Muscle of leg (tissue), 11 donors: ENCODE results near the gene DPM2. TPM values are rescaled to one million over a fixed set of nuclear protein-coding genes. Genes with fewer than 3 reads are reported as not detected.
A peak's percentile ranks its signal among the peaks of the same experiment; 100 is the strongest.

Source experiments
- DNase-seq: peaks from one replicate; pipeline ENCODE4 v3.0.0; 2013
- H3K27ac ChIP-seq: one replicate; pipeline ENCODE4 v1.5.1; 2013; ENCODE audit warnings: mild to moderate bottlenecking, low read length, control low read depth
- H3K27me3 ChIP-seq: one replicate; pipeline ENCODE4 v1.6.1; 2013; ENCODE audit warnings: low read length; ENCODE audit not compliant: control insufficient read depth, insufficient read depth
- H3K36me3 ChIP-seq: one replicate; pipeline ENCODE4 v1.6.1; 2013; ENCODE audit warnings: low read length; ENCODE audit not compliant: control insufficient read depth, insufficient read depth
- H3K4me1 ChIP-seq: one replicate; pipeline ENCODE4 v1.6.1; 2013; ENCODE audit warnings: low read length; ENCODE audit not compliant: control insufficient read depth, insufficient read depth
- H3K4me3 ChIP-seq: one replicate; pipeline ENCODE4 v1.5.1; 2013; ENCODE audit warnings: low read length, control low read depth
- H3K9me3 ChIP-seq: replicated peaks from 2 replicates; pipeline ENCODE4 v1.6.1; 2013; ENCODE audit warnings: low read depth, low read length; ENCODE audit not compliant: control insufficient read depth
- WGBS: methylation state at CpG from one replicate; pipeline ENCODE4 v1.1.5; 2013; ENCODE audit warnings: missing lambda C conversion rate; ENCODE audit not compliant: insufficient coverage; 5-methylcytosine and 5-hydroxymethylcytosine counted together
- polyA plus RNA-seq, 8 donors: library from polyadenylated mRNA; unstranded; fragments of 120-200 nt; gene quantifications; one replicate each; pipeline versions ENCODE4 v1.2.1 to v1.2.3, GENCODE V29; 2013; ENCODE audit warnings: inconsistent platforms in 1 of 8, low replicate concordance in 1 of 8; ENCODE audit not compliant: insufficient read length in 8 of 8, insufficient read depth in 1 of 8
- total RNA-seq: library from RNA; stranded (reverse); fragments of 120-200 nt; gene quantifications from one replicate; pipeline ENCODE4 v1.2.4, GENCODE V29; 2013

The DPM2 gene
- total and polyA plus RNA-seq, 9 donors: 16.7 to 26.8 (median 23.5) TPM

- H3K9me3 ChIP-seq: no peaks in the 10 kb centered on the region
- H3K36me3 ChIP-seq: peaks cover 6% of the 10 kb centered on the region
- H3K27ac ChIP-seq: peak overlapping the region; percentile 25
- no peaks in the 10 kb centered on the region for H3K27me3 ChIP-seq
- DNase-seq: peak; percentile 18
- no peak overlapping the region for H3K4me3 ChIP-seq
- 52% methylated on average over 12 of the region's 12 CpGs for WGBS
- peaks cover 99% of the 10 kb centered on the region for H3K4me1 ChIP-seq
Measured at GRCh38 chr9:127974001-127974768, 36.5 kb upstream of the DPM2 start.

GRCh38 chr9:127973169-127974000, 35.7 kb upstream of the DPM2 start:
- 60% methylated on average over 17 of the region's 17 CpGs for WGBS
- H3K27ac ChIP-seq: peak overlapping the region; percentile 25
- DNase-seq: peak; percentile 7
- no peaks in the 10 kb centered on the region for H3K9me3 ChIP-seq
- H3K36me3 ChIP-seq: peaks cover 6% of the 10 kb centered on the region
- H3K4me3 ChIP-seq: no peak overlapping the region
- H3K27me3 ChIP-seq: no peaks in the 10 kb centered on the region
- peaks cover 99% of the 10 kb centered on the region for H3K4me1 ChIP-seq

DNA sequence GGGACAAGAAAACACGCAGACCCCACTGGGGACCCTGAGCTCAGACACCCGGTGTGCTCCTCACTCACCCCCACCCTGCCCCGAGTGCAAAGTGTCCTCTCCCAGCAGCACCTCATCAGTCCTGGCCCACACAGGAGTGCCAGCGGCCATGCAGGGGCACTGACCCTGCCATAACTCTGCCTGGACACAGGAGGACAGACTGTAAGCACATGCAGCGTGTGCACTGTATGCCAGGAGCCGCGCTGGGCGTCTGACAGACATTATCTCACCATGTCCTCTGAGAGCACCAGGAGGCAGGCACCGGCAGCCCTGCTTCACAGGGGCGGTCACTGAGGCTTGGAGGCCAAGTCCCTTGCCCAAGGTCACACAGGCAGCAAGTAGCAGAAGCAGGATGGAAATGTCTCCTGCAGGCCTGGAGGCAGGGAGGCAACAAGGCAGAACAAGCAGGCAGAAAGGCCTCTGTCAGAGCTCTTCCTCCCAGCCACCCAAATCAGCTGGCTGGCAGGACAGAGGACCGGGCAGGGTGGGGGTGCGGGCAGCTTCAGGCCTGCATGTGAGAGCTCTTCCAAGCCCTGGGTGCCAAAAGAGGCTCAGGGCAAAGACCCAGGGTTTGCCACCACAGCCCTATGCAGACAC, 34.7 kb upstream of the DPM2 start:
- peak; percentile 23 for DNase-seq
- WGBS: 56% methylated on average over 9 of the region's 12 CpGs
- Histone ChIP-seq H3K9me3 (no peaks in the 10 kb centered on the region), H3K36me3 (peaks cover 5% of the 10 kb centered on the region), H3K4me1 (peaks cover 97% of the 10 kb centered on the region), H3K27ac (no peak overlapping the region), H3K27me3 (no peaks in the 10 kb centered on the region), H3K4me3 (no peak overlapping the region)

DNA sequence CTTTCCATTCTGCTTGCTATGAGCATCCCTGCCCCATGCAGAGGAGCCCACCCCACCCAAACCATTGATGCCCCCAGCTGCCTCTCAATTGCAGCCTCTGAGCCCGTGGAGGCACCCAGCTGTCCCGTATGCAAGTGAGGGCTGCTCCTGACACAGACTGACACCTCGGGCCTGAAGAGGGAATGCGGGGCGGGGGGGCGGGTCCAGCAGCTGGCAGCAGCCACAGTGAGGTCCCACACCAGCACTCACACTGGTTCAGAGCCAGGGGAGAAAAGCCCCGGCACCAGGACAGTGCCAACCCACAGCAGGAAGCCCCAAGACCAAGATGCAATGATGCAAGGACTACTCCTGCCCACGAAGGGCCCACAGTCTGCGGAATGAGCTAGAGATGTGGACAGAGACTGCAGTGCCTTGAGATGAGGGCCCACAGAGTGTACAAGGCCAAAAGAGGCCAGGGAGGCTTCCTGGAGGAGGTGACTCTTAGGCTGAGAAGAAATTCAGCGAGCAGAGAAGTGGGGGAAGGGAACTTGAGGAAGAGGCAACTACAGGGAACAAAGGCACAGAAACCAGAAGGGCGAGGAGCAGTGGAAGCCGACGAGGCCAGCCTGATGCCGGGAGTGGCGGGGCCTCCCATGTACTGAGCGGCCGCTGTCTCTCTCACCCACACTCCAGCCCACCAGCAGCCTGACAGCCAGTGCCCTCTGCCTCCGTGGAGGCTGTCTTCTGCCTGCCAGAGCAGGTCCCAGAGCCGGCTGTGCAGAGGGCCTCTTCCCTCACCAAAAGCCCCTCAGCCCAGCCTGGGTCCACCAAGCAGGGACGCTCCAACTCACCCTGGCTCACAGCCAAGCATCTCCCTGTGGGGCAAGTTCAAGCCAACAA, 33.9 kb upstream of the DPM2 start:
- Histone ChIP-seq H3K4me1 (peaks cover 97% of the 10 kb centered on the region), H3K4me3 (no peak overlapping the region)
- 33% methylated on average over 17 of the region's 20 CpGs for WGBS

GRCh38 chr9:127970401-127971313, 33.0 kb upstream of the DPM2 start:
- Histone ChIP-seq H3K4me3 (no peak overlapping the region), H3K4me1 (peaks cover 97% of the 10 kb centered on the region), H3K9me3 (no peaks in the 10 kb centered on the region), H3K27me3 (no peaks in the 10 kb centered on the region), H3K36me3 (no peaks in the 10 kb centered on the region), H3K27ac (no peak overlapping the region)
- DNase-seq: no peak
- WGBS: 61% methylated on average over 14 of the region's 16 CpGs

More for the DNA sequence above, 33.9 kb upstream of the DPM2 start:
- Histone ChIP-seq H3K27ac (peak overlapping the region; percentile 13), H3K36me3 (peaks cover 2% of the 10 kb centered on the region), H3K9me3 (no peaks in the 10 kb centered on the region), H3K27me3 (no peaks in the 10 kb centered on the region)
- DNase-seq: peak; percentile 43

- WGBS: 47% methylated on average over 8 of the region's 10 CpGs
- no peaks in the 10 kb centered on the region for H3K27me3 ChIP-seq
- peak; percentile 56 for DNase-seq
- H3K9me3 ChIP-seq: no peaks in the 10 kb centered on the region
- H3K27ac ChIP-seq: peak overlapping the region; percentile 10
- no peak overlapping the region for H3K4me3 ChIP-seq
- H3K36me3 ChIP-seq: no peaks in the 10 kb centered on the region
- H3K4me1 ChIP-seq: peaks cover 94% of the 10 kb centered on the region
Measured at GRCh38 chr9:127968700-127969383, 31.2 kb upstream of the DPM2 start.

DNA sequence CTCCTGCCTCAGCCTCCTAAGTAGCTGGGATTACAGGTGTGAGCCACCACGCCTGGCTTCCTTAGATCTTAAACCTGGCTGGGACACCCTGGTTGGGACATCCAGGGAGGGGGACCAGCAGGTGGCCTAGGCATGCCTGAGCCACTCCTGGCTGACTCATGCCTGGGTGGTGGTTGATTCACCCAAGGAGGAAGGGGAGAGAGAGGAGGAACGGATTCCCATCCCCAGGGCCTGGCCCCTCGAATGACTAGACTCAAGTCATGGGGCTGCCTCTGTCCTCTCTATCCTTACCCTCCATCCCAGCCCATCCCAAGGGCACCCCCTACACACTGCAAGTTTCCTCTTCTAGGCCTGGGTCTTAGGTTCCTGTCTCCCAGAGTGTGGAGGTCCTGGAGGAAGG, 30.4 kb upstream of the DPM2 start:
- DNase-seq: peak; percentile 7
- Histone ChIP-seq H3K27ac (no peak overlapping the region), H3K36me3 (no peaks in the 10 kb centered on the region), H3K9me3 (no peaks in the 10 kb centered on the region), H3K27me3 (no peaks in the 10 kb centered on the region), H3K4me3 (no peak overlapping the region), H3K4me1 (peaks cover 94% of the 10 kb centered on the region)
- 86% methylated on average over 1 of the region's 3 CpGs for WGBS

DNA sequence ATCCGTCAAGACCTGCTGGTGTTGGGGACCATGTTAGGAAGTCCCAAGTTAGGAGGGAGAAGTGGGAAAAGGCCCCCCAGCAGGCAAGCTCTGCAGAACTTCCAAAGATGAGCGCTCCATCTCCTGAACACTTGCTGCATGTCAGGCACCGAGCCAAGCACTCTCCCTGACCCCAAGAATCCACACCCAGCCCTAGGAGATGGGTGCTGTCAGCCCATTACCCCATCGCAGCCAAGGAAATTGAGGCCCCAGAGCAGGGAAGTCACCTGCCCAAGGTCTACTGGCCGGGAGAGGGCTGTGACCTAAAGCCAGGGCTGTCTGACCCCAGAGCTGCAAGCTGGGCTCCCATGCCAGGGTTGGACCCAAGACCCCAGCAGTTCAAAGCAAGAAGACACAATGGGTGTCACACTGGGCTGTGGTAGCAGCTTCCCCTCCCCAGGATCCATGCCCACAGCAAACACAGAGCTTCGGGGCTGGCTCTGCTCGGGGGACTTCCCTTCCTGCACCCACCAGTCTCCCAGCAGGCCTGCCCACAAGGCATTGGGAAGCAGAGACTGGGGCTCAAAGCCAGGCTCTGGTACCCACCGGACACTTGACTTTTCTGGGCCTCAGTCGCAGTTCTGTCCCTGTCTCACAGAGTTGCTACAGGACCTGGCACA, 29.6 kb upstream of the DPM2 start:
- WGBS: 79% methylated on average over 8 of the region's 9 CpGs
- Histone ChIP-seq H3K4me1 (peaks cover 92% of the 10 kb centered on the region), H3K27ac (peak overlapping the region; percentile 99), H3K4me3 (no peak overlapping the region), H3K36me3 (no peaks in the 10 kb centered on the region), H3K9me3 (no peaks in the 10 kb centered on the region), H3K27me3 (no peaks in the 10 kb centered on the region)
- no peak for DNase-seq
